ENCODE measurements around the gene TEX26.
"Not testable (repeated sequence)": the region's sequence is repeated elsewhere in the genome, so short reads cannot be mapped to it uniquely, and the experiment has no call there.

The TEX26 gene

GRCh38 chr13:30918662-30919405 lies 13.6 kb upstream of the TEX26 start:
- no peak for DNase-seq (ENCODE audit: low read depth in 3 of 3, low spot score in 1 of 3)

- no peak for DNase-seq (ENCODE audit: low read depth in 3 of 3, low spot score in 1 of 3)
Observed at GRCh38 chr13:30920162-30920909, 12.1 kb upstream of the TEX26 start.

- no peak for DNase-seq (ENCODE audit: low read depth in 3 of 3, low spot score in 1 of 3)
Observed at GRCh38 chr13:30923418-30923817, 9.0 kb upstream of the TEX26 start.

- DNase-seq (ENCODE audit: low read depth in 3 of 3, low spot score in 1 of 3): no peak
Observed at GRCh38 chr13:30924721-30925120, 7.7 kb upstream of the TEX26 start.

- no peak for DNase-seq (ENCODE audit: low read depth in 3 of 3, low spot score in 1 of 3)
Observed at GRCh38 chr13:30925429-30925828, 7.0 kb upstream of the TEX26 start.

GRCh38 chr13:30926781-30927180 lies 5.7 kb upstream of the TEX26 start:
- no peak for DNase-seq (ENCODE audit: low read depth in 3 of 3, low spot score in 1 of 3)

- not testable (repeated sequence) for DNase-seq (ENCODE audit: low read depth in 3 of 3, low spot score in 1 of 3)
Observed at GRCh38 chr13:30927188-30927587, 5.3 kb upstream of the TEX26 start.

- no peak for DNase-seq (ENCODE audit: low read depth in 3 of 3, low spot score in 1 of 3)
Observed at GRCh38 chr13:30927595-30927994, 4.9 kb upstream of the TEX26 start.

GRCh38 chr13:30928978-30929377 lies 3.5 kb upstream of the TEX26 start:
- DNase-seq (ENCODE audit: low read depth in 3 of 3, low spot score in 1 of 3): no peak

- DNase-seq (ENCODE audit: low read depth in 3 of 3, low spot score in 1 of 3): no peak
Observed at GRCh38 chr13:30933354-30933670, 856 bp downstream of the TEX26 start.

GRCh38 chr13:30934381-30934780 lies 1.9 kb downstream of the TEX26 start:
- DNase-seq (ENCODE audit: low read depth in 3 of 3, low spot score in 1 of 3): no peak

GRCh38 chr13:30934803-30935202 lies 2.3 kb downstream of the TEX26 start:
- DNase-seq (ENCODE audit: low read depth in 3 of 3, low spot score in 1 of 3): no peak

GRCh38 chr13:30936971-30937370 lies 4.5 kb downstream of the TEX26 start:
- DNase-seq (ENCODE audit: low read depth in 3 of 3, low spot score in 1 of 3): no peak

GRCh38 chr13:30943881-30944280 lies 11.4 kb downstream of the TEX26 start:
- DNase-seq (ENCODE audit: low read depth in 3 of 3, low spot score in 1 of 3): no peak

GRCh38 chr13:30957258-30957943 lies 24.9 kb downstream of the TEX26 start:
- DNase-seq (ENCODE audit: low read depth in 3 of 3, low spot score in 1 of 3): no peak

GRCh38 chr13:30959678-30960077 lies 27.2 kb downstream of the TEX26 start:
- no peak for DNase-seq (ENCODE audit: low read depth in 3 of 3, low spot score in 1 of 3)

GRCh38 chr13:30963791-30964190 lies 31.3 kb downstream of the TEX26 start:
- no peak for DNase-seq (ENCODE audit: low read depth in 3 of 3, low spot score in 1 of 3)

GRCh38 chr13:30965380-30965779 lies 32.9 kb downstream of the TEX26 start:
- no peak for DNase-seq (ENCODE audit: low read depth in 3 of 3, low spot score in 1 of 3)

- no peak for DNase-seq (ENCODE audit: low read depth in 3 of 3, low spot score in 1 of 3)
Observed at GRCh38 chr13:30966101-30966500, 33.6 kb downstream of the TEX26 start.

- DNase-seq (ENCODE audit: low read depth in 3 of 3, low spot score in 1 of 3): no peak
Observed at GRCh38 chr13:30968846-30969245, 36.4 kb downstream of the TEX26 start.

GRCh38 chr13:30971575-30971974 lies 39.1 kb downstream of the TEX26 start:
- DNase-seq (ENCODE audit: low read depth in 3 of 3, low spot score in 1 of 3): no peak

GRCh38 chr13:30972888-30973377 lies 40.5 kb downstream of the TEX26 start:
- DNase-seq (ENCODE audit: low read depth in 3 of 3, low spot score in 1 of 3): no peak

Data from stimulated activated CD4-positive, alpha-beta T cell treated with anti-CD3 and anti-CD28 coated beads, TNF-alpha, amount 100 ng/mL, for 1 hour (primary cell).